ENCODE measurements around the gene LMTK3. TPM values are rescaled to one million over a fixed set of nuclear protein-coding genes. Genes with fewer than 3 reads are reported as not detected.

LMTK3 gene
- total and polyA plus RNA-seq, 2 of the 4 experiments (the other 2 are of a cell fraction): 0.18 to 0.87 TPM

DNA sequence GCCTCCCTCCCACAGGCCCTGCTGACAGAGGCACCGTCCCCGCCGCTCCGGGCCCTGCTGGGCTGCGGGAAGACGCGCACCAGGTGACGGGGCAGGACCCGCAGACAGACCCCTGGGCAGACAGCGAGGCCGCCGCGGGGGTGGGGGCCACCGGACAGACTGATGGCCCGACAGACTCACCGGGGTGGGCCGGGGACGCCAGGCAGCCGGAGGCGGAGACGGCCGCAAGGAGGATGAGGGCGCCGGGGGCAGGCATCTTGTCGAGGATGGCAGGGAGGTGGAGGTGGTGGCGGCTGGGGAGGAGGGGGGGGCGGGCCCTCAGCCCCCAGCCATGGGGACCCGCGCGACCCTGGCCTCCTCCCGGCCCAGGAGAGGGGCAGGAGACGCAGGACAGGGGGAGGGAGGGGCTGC is 309 bp downstream of the LMTK3 start:
- H2AK5ac ChIP-seq (ENCODE audit: low read depth, low read length): no peak overlapping the region
- intact Hi-C loops (cut with micrococcal nuclease): loop anchor here (5.0 kb wide), 1 partner anchor 41 kb away; the partner anchor contains the start of gene SULT2B1
- no TSS peak for BruUV-seq (replicated peaks)

More for the DNA sequence above, 309 bp downstream of the LMTK3 start:
- peaks cover 25% of the 10 kb centered on the region for H3K27me3 ChIP-seq (ENCODE audit: control insufficient read depth, insufficient read depth, low read length)
- DNase-seq (no peak), ATAC-seq (ENCODE audit: low read depth) (no peak)
- no peak overlapping the region for H3K18ac ChIP-seq (ENCODE audit: low read depth, low read length)
- no peak overlapping the region for H3K27ac ChIP-seq (ENCODE audit: insufficient read depth, low read length)
- no peak overlapping the region for H3K4ac ChIP-seq (ENCODE audit: low read depth, low read length)
- H2AK9ac ChIP-seq (replicated peaks; ENCODE audit: low read depth, low read length, poor library complexity): no peak overlapping the region
- POLR2A ChIA-PET (ENCODE audit: unreplicated experiment): no interaction called here
- no CpG with 5 or more reads among the region's 32 CpGs for WGBS, 2 experiments (ENCODE audit: extremely low coverage in 2 of 2, insufficient read length in 1 of 2)
- H2BK20ac ChIP-seq (ENCODE audit: low read depth, low read length): no peak overlapping the region
- H4K20me1 ChIP-seq (ENCODE audit: insufficient read depth, low read length): no peaks in the 10 kb centered on the region
- H2BK15ac ChIP-seq (ENCODE audit: low read depth, low read length): no peak overlapping the region
- dilution Hi-C loops (cut with HindIII; ENCODE audit: low sequenced_read_pairs, unreplicated experiment) (no loop called here), in situ Hi-C loops (cut with MboI; ENCODE audit: low sequenced_read_pairs) (no loop called here)
- H3K56ac ChIP-seq (ENCODE audit: extremely low read depth, insufficient read depth, low read length): no peak overlapping the region
- H3K23ac ChIP-seq (ENCODE audit: low read depth, low read length): no peak overlapping the region
- H3K9me3 ChIP-seq (ENCODE audit: control insufficient read depth, insufficient read depth, low read length): no peaks in the 10 kb centered on the region
- no peak overlapping the region for H3K4me3 ChIP-seq (ENCODE audit: insufficient read depth, low read depth, low read length)
- no peak overlapping the region for H3K4me2 ChIP-seq (ENCODE audit: low read depth, low read length)
- H3K36me3 ChIP-seq (ENCODE audit: control insufficient read depth, insufficient read depth, low read length): no peaks in the 10 kb centered on the region
- no peaks in the 10 kb centered on the region for H3K4me1 ChIP-seq (ENCODE audit: control insufficient read depth, insufficient read depth, low read length)
- no peak overlapping the region for H4K5ac ChIP-seq (ENCODE audit: low read depth, low read length)
- TF ChIP-seq FOS (IDR thresholded peaks at IDR 0.05; ENCODE audit: low read depth, low read length) (no peak), MXI1 (IDR thresholded peaks at IDR 0.05; ENCODE audit: borderline replicate concordance, low read depth, low read length) (no peak), SMC3 (IDR thresholded peaks at IDR 0.05; ENCODE audit: low read depth, low read length) (no peak), RFX5 (IDR thresholded peaks at IDR 0.05; ENCODE audit: low read depth, low read length) (no peak), POLR2A (IDR thresholded peaks at IDR 0.05; ENCODE audit: low read depth, low read length) (no peak), RCOR1 (IDR thresholded peaks at IDR 0.05; ENCODE audit: insufficient replicate concordance, low read length) (no peak), BHLHE40 (IDR thresholded peaks at IDR 0.05; ENCODE audit: low read depth, low read length) (no peak), CHD1 (IDR thresholded peaks at IDR 0.05; ENCODE audit: low read depth, low read length) (no peak), RAD21 (IDR thresholded peaks at IDR 0.05; ENCODE audit: low read length) (no peak), MAZ (IDR thresholded peaks at IDR 0.05; ENCODE audit: borderline replicate concordance, low read depth, low read length) (no peak), NFE2L2 (IDR thresholded peaks at IDR 0.05; ENCODE audit: low read depth, low read length) (no peak), MAFK (IDR thresholded peaks at IDR 0.05; ENCODE audit: low read depth, low read length) (no peak), CEBPB (IDR thresholded peaks at IDR 0.05; ENCODE audit: low read depth, low read length) (no peak)
- TF ChIP-seq, protein P1, sequence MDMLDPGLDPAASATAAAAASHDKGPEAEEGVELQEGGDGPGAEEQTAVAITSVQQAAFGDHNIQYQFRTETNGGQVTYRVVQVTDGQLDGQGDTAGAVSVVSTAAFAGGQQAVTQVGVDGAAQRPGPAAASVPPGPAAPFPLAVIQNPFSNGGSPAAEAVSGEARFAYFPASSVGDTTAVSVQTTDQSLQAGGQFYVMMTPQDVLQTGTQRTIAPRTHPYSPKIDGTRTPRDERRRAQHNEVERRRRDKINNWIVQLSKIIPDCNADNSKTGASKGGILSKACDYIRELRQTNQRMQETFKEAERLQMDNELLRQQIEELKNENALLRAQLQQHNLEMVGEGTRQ (IDR thresholded peaks at IDR 0.05; ENCODE audit: low read depth, low read length): no peak
- TF ChIP-seq, protein P2, sequence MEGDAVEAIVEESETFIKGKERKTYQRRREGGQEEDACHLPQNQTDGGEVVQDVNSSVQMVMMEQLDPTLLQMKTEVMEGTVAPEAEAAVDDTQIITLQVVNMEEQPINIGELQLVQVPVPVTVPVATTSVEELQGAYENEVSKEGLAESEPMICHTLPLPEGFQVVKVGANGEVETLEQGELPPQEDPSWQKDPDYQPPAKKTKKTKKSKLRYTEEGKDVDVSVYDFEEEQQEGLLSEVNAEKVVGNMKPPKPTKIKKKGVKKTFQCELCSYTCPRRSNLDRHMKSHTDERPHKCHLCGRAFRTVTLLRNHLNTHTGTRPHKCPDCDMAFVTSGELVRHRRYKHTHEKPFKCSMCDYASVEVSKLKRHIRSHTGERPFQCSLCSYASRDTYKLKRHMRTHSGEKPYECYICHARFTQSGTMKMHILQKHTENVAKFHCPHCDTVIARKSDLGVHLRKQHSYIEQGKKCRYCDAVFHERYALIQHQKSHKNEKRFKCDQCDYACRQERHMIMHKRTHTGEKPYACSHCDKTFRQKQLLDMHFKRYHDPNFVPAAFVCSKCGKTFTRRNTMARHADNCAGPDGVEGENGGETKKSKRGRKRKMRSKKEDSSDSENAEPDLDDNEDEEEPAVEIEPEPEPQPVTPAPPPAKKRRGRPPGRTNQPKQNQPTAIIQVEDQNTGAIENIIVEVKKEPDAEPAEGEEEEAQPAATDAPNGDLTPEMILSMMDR (conservative IDR thresholded peaks at IDR 0.05; ENCODE audit: low read depth, low read length): no peak
- TF ChIP-seq, protein P3, sequence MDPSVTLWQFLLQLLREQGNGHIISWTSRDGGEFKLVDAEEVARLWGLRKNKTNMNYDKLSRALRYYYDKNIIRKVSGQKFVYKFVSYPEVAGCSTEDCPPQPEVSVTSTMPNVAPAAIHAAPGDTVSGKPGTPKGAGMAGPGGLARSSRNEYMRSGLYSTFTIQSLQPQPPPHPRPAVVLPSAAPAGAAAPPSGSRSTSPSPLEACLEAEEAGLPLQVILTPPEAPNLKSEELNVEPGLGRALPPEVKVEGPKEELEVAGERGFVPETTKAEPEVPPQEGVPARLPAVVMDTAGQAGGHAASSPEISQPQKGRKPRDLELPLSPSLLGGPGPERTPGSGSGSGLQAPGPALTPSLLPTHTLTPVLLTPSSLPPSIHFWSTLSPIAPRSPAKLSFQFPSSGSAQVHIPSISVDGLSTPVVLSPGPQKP (IDR thresholded peaks at IDR 0.05; ENCODE audit: borderline replicate concordance, low read depth, low read length): no peak
- H4K8ac ChIP-seq (ENCODE audit: low read depth in 2 of 2, low read length in 2 of 2): no peak overlapping the region
- no peak overlapping the region for H2BK120ac ChIP-seq (ENCODE audit: low read depth, low read length)
- H3K9ac ChIP-seq (ENCODE audit: low read depth, low read length): no peak overlapping the region
- H3K79me1 ChIP-seq (ENCODE audit: low read depth in 1 of 2, low read length in 2 of 2): no peaks in the 10 kb centered on the region
- no peaks in the 10 kb centered on the region for H3K9me1 ChIP-seq (ENCODE audit: insufficient read depth, low read length)
- H2BK5ac ChIP-seq (ENCODE audit: low read depth, low read length, poor library complexity, severe bottlenecking): no peak overlapping the region
- peak overlapping the region; percentile 65 for H2AFZ ChIP-seq (replicated peaks; ENCODE audit: low read length, poor library complexity)
- no peak overlapping the region for H4K91ac ChIP-seq (ENCODE audit: insufficient read depth, low read depth, low read length)
- no peak overlapping the region for H3K14ac ChIP-seq (replicated peaks; ENCODE audit: low read depth, low read length)
- CTCF ChIA-PET: no interaction called here

Data from IMR-90 (cell line).